DMS53 treated with DMSO at 0.1 percent for 48 hours (cell line): ENCODE results near the gene BLMH.
"Not testable (repeated sequence)": the region's sequence is repeated elsewhere in the genome, so short reads cannot be mapped to it uniquely, and the experiment has no call there.

Experiments used
- DNase-seq: peaks from one replicate; lab custom pipeline; 2025; ENCODE audit not compliant: unreplicated experiment; lab: John Stamatoyannopoulos, UW

The BLMH gene

DNA sequence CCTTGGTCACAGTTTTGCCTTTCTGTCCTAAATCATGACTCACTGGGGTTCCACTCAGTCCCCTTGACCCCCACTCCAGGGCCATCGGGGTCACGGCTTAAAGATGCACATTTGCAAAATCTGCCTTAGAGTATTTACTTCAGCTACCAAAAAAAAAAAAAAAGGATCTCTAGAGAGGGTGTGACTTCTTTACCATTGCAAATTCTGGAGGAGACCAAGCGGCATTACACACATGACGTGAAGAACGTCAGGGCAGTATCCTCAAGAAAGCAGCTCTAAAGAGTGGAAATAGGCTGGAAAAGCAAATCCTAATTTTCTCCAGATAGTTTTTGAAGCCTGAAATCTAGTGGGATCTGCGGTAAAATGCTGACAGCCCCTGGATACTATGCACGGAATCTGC, 81.8 kb downstream of the BLMH start:
- no peak for DNase-seq

DNA sequence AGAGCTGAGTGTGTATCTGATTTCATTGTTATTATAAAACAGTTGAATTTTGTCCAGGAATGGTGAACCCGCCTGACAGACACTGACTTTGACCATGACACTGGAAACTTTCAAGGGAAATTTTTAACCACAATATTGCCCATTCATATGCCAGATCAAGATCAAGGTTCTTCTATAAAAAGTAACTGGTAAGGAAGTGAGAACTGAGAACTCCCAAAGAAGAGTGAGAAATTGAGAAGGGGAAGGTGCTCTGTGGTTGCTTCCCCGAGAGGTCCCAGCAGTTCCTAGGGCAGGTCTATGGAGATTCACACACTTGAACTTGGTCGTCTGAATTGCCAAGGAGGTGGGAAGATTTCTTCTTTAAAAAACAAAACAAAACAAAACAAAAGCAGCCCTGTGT, 83.5 kb downstream of the BLMH start:
- no peak for DNase-seq

DNA sequence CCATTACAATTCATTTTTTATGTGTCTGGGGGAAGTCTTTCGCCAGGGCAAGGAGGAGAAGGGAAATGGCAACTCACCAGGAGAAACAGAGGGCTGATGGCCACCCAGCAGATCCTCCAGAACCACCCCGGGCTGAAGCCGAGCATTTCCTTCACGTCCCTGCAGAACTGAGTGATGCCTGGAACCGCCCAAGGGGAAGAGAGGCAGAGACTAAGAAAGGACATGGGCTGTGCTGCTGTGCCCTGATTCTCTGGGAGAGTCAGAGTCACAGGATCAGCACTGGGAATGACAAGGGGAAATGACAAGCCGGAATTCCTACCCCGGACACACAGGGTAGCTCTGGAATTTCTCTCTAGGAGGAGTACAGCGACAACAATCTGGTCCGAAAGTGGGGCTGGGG, 84.1 kb downstream of the BLMH start:
- no peak for DNase-seq

DNA sequence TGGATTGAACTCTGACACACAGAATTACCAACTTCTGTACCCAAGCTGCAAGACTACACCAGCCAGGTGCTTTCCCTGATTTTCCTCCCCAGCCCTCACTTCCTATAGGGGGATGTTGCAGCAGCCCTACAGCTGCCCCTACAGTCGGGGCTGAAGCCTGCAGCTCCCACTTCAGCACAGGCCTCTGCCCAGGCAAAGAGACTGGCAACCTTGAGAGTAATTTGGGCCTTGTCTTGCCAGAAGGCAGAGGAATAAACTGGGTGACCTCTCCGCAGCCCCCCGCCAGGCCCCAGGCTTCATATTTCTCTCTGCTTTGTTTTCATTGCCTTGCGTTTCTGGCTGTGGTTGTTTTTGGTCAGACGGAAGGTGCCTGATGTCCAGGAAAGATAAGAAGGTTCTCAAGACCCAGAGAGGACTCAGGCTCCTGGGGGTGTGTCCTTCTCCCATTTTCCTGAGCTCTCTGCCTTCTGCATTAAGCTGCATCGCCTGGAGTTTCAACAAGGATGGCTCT, 88.2 kb downstream of the BLMH start:
- DNase-seq = no peak

DNA sequence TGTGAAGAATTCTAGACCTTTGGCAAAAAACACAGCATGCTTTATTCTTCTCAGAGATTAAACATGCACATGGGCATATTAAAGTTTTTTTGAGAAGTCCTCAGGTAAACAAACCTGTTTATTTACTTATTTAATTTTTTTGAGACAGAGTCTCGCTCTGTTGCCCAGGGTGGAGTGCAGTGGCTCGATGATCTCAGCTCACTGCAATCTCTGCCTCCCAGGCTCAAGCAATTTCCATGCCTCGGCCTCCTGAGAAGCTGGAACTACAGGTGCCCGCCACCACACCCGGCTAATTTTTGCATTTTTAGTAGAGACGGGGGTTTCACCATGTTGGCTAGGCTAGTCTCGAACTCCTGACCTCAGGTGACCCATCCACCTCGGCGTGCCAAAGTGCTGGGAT, 91.1 kb downstream of the BLMH start:
- not testable (repeated sequence) for DNase-seq

DNA sequence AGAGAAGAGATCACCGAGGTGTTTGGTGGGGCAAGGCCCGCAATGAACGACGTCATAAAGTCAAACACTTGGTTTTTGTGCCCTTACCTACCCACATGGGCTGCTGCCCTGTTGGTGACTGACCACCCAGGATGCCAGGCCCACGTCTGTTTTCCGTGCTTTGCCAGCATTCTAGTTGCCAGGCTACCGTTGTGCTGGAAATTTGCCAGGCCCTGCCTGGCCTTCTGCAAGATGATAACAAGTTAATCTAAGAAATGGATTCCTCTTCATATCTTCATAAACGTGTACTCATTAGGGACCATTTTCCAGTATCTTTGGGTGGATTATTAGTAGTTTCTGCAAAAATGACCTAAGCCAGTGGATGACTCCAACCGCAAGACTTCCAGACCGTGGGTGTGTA, 91.6 kb downstream of the BLMH start:
- DNase-seq = no peak

DNA sequence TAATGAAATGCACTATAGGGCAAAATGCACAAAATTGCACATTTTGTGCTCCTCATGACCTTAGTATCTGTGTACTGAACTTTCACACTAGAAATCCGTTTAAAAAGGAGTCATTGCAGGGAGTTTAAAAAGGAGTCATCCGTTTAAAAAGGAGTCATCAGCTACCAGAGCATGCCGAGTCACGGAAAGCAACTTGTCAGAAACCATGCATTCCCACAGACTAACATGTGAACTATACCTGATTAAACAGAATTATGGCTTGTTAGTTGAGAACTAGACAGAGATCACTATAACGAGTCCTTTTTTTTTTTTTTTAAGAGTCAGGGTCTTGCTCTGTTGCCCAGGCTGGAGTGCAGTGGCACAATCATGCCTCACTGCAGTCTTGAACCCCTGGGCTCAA, 92.1 kb downstream of the BLMH start:
- no peak for DNase-seq
